Pancreas (tissue), 10 donors: ENCODE data around the gene OR2AE1. TPM values are rescaled to one million over a fixed set of nuclear protein-coding genes. Genes with fewer than 3 reads are reported as not detected.

ENCODE experiments used
- ATAC-seq, 4 donors: fragments of 200-7000 bp; cut with Tn5 transposase; one replicate each; pipeline versions ENCODE4 v1.8.0 to v1.9.1; 2020; ENCODE audit warnings: mild to moderate bottlenecking in 4 of 4, moderate library complexity in 4 of 4
- DNase-seq, 6 donors: peaks; one replicate each; pipeline ENCODE4 v3.0.0-alpha.2; 2020
- FAIRE-seq: peaks from 2 replicates; lab custom pipeline; 2012; peaks lifted over from hg19 to GRCh38; lab: Jason Lieb, UNC
- H3K27ac ChIP-seq, 4 donors: fragments of 200-600 bp; sonication (generic); 1 replicate in 3 of 4; 2 replicates in 1 of 4; pipeline versions ENCODE4 v1.5.0 to v1.8.0; 2020
- H3K27me3 ChIP-seq, 4 donors: fragments of 200-600 bp; one replicate each; pipeline ENCODE4 v1.8.0; 2021
- H3K36me3 ChIP-seq, 3 donors: fragments of 200-600 bp; sonication (generic) in 1 of 3; one replicate each; pipeline versions ENCODE4 v1.5.0 to v1.8.0; 2020 to 2021
- H3K4me1 ChIP-seq, 3 donors: fragments of 200-600 bp; one replicate each; pipeline ENCODE4 v1.8.0; 2021
- H3K4me3 ChIP-seq, 4 donors: fragments of 200-600 bp; sonication (generic) in 2 of 4; one replicate each; pipeline versions ENCODE4 v1.5.0 to v1.8.0; 2020 to 2021
- H3K9me3 ChIP-seq, 4 donors: fragments of 200-600 bp; one replicate each; pipeline ENCODE4 v1.8.0; 2021
- WGBS, 2 donors: extraction: QIAGEN DNeasy Blood & Tissue Kit; methylation state at CpG; one replicate each; pipeline ENCODE4 v1.1.7; 2013; 5-methylcytosine and 5-hydroxymethylcytosine counted together
- intact Hi-C, 3 donors: fragments of 100-400 bp; cut with DNase I; formaldehyde crosslinking; loops; one replicate each; pipeline versions ENCODE4 v1.11.1 to v1.14.2; 2022
- polyA plus RNA-seq, 2 donors: library from polyadenylated mRNA; stranded (reverse); fragments of 200-250 nt; gene quantifications; one replicate each; pipeline ENCODE4 v1.2.3, GENCODE V29; 2013
- total RNA-seq, 6 donors: library from RNA; stranded (reverse); fragmentation: NEBNext Ultra II Directional in 4 of 6; extraction: Animal tissue kit (Norgen Biotek cat#: 25700) in 4 of 6; gene quantifications; one replicate each; pipeline versions ENCODE4 v1.2.1 to v1.2.4, GENCODE V29; 2021 to 2023
- TF ChIP-seq, protein P1 (sequence below), 4 donors: fragments of 200-600 bp; sonication (generic) in 3 of 4; IDR thresholded peaks; one replicate each; pipeline versions ENCODE4 v1.5.0 to v1.8.0; 2021; ENCODE audit warnings: antibody characterized with exemption in 4 of 4
- donor health status: healthy with polysubstance abuse.
- donor health status: DM: no; HTN: no; CAD: no; lungs with moderate emphysema.
- donor health status: DM: no; HTN: no; CAD: no.
- donor health status: control.
- donor health status: control.
- donor health status: Bipolar disorder and iron deficiency.
- donor health status: DM: yes; HTN: yes; CAD: no.
- donor health status: DM: no; HTN: no; CAD: no.
- donor health status: DM: no; HTN: no; CAD: no.
- donor health status: DM: yes; HTN: yes; CAD: no.

OR2AE1 gene
- total and polyA plus RNA-seq, 8 donors: not detected

DNA sequence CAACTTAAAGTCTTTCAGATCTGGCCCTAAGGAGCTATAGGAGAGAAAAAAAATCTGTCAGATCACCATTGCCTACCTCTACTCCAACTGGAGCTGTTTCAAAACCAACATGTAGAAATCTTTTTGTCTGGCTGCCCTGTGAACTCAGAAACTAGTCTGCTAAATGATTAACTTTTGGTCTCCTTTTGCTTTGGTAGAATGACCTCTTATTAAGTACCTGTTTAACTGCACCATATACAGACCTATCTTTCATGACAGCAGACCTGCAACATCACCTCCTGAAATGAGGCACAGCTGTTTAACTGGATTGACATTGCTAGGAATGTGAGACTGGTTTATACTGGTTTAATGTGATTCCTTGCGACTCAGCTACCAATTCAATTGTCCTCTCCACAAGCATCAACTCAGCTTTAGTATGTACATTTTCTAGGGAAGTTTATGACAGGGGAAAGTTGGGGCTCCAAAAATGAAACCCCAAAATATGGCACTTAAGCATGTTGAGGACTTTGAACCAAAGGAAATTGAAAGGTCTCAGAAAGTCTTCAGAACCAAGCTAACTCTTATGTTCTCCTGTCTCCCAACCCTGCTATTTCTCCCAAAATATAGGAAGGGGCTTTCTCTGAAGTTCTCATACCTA is 47.2 kb downstream of the OR2AE1 start:
- WGBS, 2 donors: 23 to 31% methylated on average over 1 of the region's 1 CpG
- Histone ChIP-seq H3K36me3 (no peaks in the 10 kb centered on the region), H3K4me1 (peaks cover 61 to 72% (median 71%) of the 10 kb centered on the region in 3 donors), H3K9me3 (no peaks in the 10 kb centered on the region), H3K27me3 (no peaks in the 10 kb centered on the region), H3K27ac (peak overlapping the region; percentile 25 to 90 (median 53)), H3K4me3 (peak overlapping the region in 2 of 4 donors; percentile 1 to 6)
- intact Hi-C loops: no loop called here
- TF ChIP-seq, protein P1, sequence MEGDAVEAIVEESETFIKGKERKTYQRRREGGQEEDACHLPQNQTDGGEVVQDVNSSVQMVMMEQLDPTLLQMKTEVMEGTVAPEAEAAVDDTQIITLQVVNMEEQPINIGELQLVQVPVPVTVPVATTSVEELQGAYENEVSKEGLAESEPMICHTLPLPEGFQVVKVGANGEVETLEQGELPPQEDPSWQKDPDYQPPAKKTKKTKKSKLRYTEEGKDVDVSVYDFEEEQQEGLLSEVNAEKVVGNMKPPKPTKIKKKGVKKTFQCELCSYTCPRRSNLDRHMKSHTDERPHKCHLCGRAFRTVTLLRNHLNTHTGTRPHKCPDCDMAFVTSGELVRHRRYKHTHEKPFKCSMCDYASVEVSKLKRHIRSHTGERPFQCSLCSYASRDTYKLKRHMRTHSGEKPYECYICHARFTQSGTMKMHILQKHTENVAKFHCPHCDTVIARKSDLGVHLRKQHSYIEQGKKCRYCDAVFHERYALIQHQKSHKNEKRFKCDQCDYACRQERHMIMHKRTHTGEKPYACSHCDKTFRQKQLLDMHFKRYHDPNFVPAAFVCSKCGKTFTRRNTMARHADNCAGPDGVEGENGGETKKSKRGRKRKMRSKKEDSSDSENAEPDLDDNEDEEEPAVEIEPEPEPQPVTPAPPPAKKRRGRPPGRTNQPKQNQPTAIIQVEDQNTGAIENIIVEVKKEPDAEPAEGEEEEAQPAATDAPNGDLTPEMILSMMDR (IDR thresholded peaks at IDR 0.05): no peak
- peak; percentile 53 to 75 (median 69) for ATAC-seq
- FAIRE-seq: no peak
- DNase-seq: peak in 1 of 6 donors; percentile 42

DNA sequence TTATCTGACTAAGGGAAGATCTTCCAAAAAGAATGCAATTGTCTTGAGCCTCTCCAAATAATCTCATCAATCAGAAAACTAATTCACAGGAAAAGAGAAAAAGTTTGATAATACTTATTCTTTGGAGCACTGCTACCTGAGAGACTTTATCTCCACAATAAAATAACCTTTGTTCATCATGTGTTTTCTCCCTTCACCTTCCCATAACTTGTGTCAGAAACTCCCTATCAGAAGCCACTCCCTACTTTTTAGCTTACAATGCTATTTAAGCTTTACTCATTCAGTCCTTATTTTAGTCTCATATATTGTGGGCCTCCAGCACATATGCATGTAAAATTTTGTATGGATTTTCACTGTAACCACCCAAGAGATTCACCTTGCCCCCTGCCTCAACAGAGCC is 48.0 kb downstream of the OR2AE1 start:
- Histone ChIP-seq H3K27ac (peak overlapping the region in 3 of 4 donors; percentile 44 to 90 (median 62)), H3K9me3 (no peaks in the 10 kb centered on the region), H3K4me1 (peaks cover 56 to 66% (median 63%) of the 10 kb centered on the region in 3 donors), H3K4me3 (peak overlapping the region in 1 of 4 donors; percentile 10), H3K27me3 (no peaks in the 10 kb centered on the region), H3K36me3 (no peaks in the 10 kb centered on the region)
- intact Hi-C loops: no loop called here
- TF ChIP-seq, protein P1 (IDR thresholded peaks at IDR 0.05): no peak
- peak; percentile 23 to 66 (median 44) for ATAC-seq
- FAIRE-seq: no peak
- DNase-seq: no peak

DNA sequence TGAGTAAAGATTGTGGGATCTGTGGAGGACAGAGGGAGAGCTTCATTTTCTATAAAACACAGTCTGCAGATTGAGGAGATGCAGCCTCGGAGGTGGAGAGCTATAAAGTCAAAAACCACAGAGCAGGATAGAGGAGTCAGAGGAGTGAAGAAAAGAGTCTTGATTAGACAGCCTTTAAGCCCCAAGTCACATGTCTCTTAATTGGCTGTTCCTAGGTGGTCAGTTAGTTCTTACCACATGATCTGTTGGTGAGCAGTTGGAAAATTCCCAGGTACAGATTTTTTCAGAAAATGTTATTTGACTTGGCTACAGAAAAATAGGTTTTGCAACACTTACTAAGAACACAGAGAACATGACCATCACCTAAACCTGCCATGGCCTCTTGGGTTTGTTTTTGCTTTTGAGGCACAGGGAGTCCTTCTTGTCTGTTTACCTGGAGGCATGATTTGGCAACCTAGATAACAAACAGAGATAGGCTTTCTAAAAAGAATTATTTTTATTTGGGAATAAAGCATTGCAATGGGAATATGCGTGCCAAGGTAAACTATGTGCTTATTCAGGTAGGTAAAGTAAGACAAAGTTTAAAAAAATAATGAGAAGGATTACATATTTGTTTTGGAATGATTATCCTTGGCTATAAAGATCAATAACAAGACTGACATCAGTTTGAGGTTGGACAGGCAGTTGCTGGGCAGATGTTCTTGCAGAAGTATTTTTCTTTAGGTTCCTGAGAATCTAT is 49.6 kb downstream of the OR2AE1 start:
- TF ChIP-seq, protein P1 (IDR thresholded peaks at IDR 0.05): no peak
- H3K27ac ChIP-seq: peak overlapping the region; percentile 28 to 90 (median 48)

More for the DNA sequence above, 49.6 kb downstream of the OR2AE1 start:
- Histone ChIP-seq H3K9me3 (no peaks in the 10 kb centered on the region), H3K4me3 (no peak overlapping the region), H3K4me1 (peaks cover 46 to 53% (median 52%) of the 10 kb centered on the region in 3 donors), H3K27me3 (no peaks in the 10 kb centered on the region), H3K36me3 (no peaks in the 10 kb centered on the region)
- FAIRE-seq: no peak
- intact Hi-C loops: no loop called here
- 10 to 13% methylated on average over 2 of the region's 2 CpGs for whole genome bisulfite sequencing, 2 donors
- DNase-seq: peak in 4 of 6 donors; percentile 27 to 75 (median 74)
- peak; percentile 72 to 89 (median 78) for ATAC-seq

Other genes with a start within 250 kb of the OR2AE1 start
- gene CYP3A5, start 197.0 kb downstream of the OR2AE1 start, total RNA-seq: 100 to 1,000 TPM in 1 of 6 donors, 10 to 100 TPM in 4, 1 to 10 TPM in 1; 10.0 to 129 (median 28.1) TPM
- 100 to 1,000 TPM; 108 to 219 TPM for gene CYP3A5, start 197.0 kb downstream of the OR2AE1 start, polyA plus RNA-seq
- 1 to 10 TPM in 1 of 6 donors, under 1 TPM in 4, not detected in 1; 0.19 to 1.3 (median 0.25) TPM for gene CYP3A7, start 141.8 kb downstream of the OR2AE1 start, total RNA-seq
- gene CYP3A7, start 141.8 kb downstream of the OR2AE1 start, polyA plus RNA-seq: under 1 TPM; 0.11 to 0.23 TPM
- 10 to 100 TPM in 1 of 6 donors, 1 to 10 TPM in 2, under 1 TPM in 2, not detected in 1; 0.25 to 11.0 (median 3.0) TPM for gene CYP3A4, start 92.8 kb downstream of the OR2AE1 start, total RNA-seq
- 1 to 10 TPM; 4.3 to 5.4 TPM for gene CYP3A4, start 92.8 kb downstream of the OR2AE1 start, polyA plus RNA-seq
- gene CYP3A43, start 49.0 kb downstream of the OR2AE1 start, total RNA-seq: 1 to 10 TPM in 3 of 6 donors, under 1 TPM in 3; 0.15 to 7.9 (median 0.96) TPM
- gene CYP3A43, start 49.0 kb downstream of the OR2AE1 start, polyA plus RNA-seq: 1 to 10 TPM; 2.1 to 7.3 TPM
- 10 to 100 TPM; 13.8 to 18.6 (median 16.4) TPM for gene TRIM4, start 42.5 kb upstream of the OR2AE1 start, total RNA-seq
- gene TRIM4, start 42.5 kb upstream of the OR2AE1 start, polyA plus RNA-seq: 10 to 100 TPM in 1 of 2 donors, 1 to 10 TPM in 1; 9.4 to 13.4 TPM
- gene GJC3, start 52.6 kb upstream of the OR2AE1 start, total RNA-seq: 1 to 10 TPM in 4 of 6 donors, under 1 TPM in 2; 0.37 to 8.7 (median 4.7) TPM
- 1 to 10 TPM; 4.2 to 4.6 TPM for gene GJC3, start 52.6 kb upstream of the OR2AE1 start, polyA plus RNA-seq
- gene AZGP1, start 99.0 kb upstream of the OR2AE1 start, total RNA-seq: 100 to 1,000 TPM; 174 to 262 (median 214) TPM
- 100 to 1,000 TPM; 362 to 686 TPM for gene AZGP1, start 99.0 kb upstream of the OR2AE1 start, polyA plus RNA-seq
- 10 to 100 TPM; 52.6 to 86.0 (median 68.2) TPM for gene ZKSCAN1, start 138.6 kb upstream of the OR2AE1 start, total RNA-seq
- 10 to 100 TPM; 24.2 to 28.9 TPM for gene ZKSCAN1, start 138.6 kb upstream of the OR2AE1 start, polyA plus RNA-seq
- 1 to 10 TPM; 3.8 to 9.6 (median 6.2) TPM for gene ZSCAN21, start 172.7 kb upstream of the OR2AE1 start, total RNA-seq
- 10 to 100 TPM in 1 of 2 donors, 1 to 10 TPM in 1; 8.3 to 11.8 TPM for gene ZSCAN21, start 172.7 kb upstream of the OR2AE1 start, polyA plus RNA-seq
- gene ZNF3, start 204.7 kb upstream of the OR2AE1 start, total RNA-seq: 10 to 100 TPM in 5 of 6 donors, 1 to 10 TPM in 1; 9.6 to 21.2 (median 13.2) TPM
- gene ZNF3, start 204.7 kb upstream of the OR2AE1 start, polyA plus RNA-seq: 10 to 100 TPM; 15.8 to 21.1 TPM
- gene COPS6, start 211.9 kb upstream of the OR2AE1 start, total RNA-seq: 10 to 100 TPM; 34.6 to 44.0 (median 38.3) TPM
- gene COPS6, start 211.9 kb upstream of the OR2AE1 start, polyA plus RNA-seq: 10 to 100 TPM; 46.0 to 82.0 TPM
- 10 to 100 TPM; 21.7 to 38.4 (median 24.1) TPM for gene MCM7, start 224.4 kb upstream of the OR2AE1 start, total RNA-seq
- 10 to 100 TPM; 63.1 to 77.0 TPM for gene MCM7, start 224.4 kb upstream of the OR2AE1 start, polyA plus RNA-seq
- 10 to 100 TPM in 5 of 6 donors, 1 to 10 TPM in 1; 8.6 to 14.6 (median 10.9) TPM for gene AP4M1, start 224.6 kb upstream of the OR2AE1 start, total RNA-seq
- 10 to 100 TPM; 23.5 to 25.4 TPM for gene AP4M1, start 224.6 kb upstream of the OR2AE1 start, polyA plus RNA-seq
- gene TAF6, start 242.3 kb upstream of the OR2AE1 start, total RNA-seq: 10 to 100 TPM; 11.7 to 27.2 (median 13.9) TPM
- 10 to 100 TPM; 31.3 to 39.6 TPM for gene TAF6, start 242.3 kb upstream of the OR2AE1 start, polyA plus RNA-seq
- 1 to 10 TPM; 1.8 to 6.5 (median 2.8) TPM for gene CNPY4, start 242.6 kb upstream of the OR2AE1 start, total RNA-seq
- 10 to 100 TPM in 1 of 2 donors, 1 to 10 TPM in 1; 4.7 to 10.8 TPM for gene CNPY4, start 242.6 kb upstream of the OR2AE1 start, polyA plus RNA-seq
- 1 to 10 TPM; 1.1 to 2.1 (median 1.7) TPM for gene MBLAC1, start 249.9 kb upstream of the OR2AE1 start, total RNA-seq
- 1 to 10 TPM; 2.1 to 3.7 TPM for gene MBLAC1, start 249.9 kb upstream of the OR2AE1 start, polyA plus RNA-seq